HCT116 (cell line): ENCODE results near the gene RUNX1.

ENCODE experiments used
- POLR2A ChIP-seq: IDR thresholded peaks from 2 replicates; pipeline ENCODE4 v1.7.0; 2011; ENCODE audit warnings: borderline replicate concordance; ENCODE audit not compliant: insufficient read depth, insufficient read length; ENCODE audit errors: extremely low read depth
- TF ChIP-seq, protein P1 (sequence below), 3 experiments: fragments of 200-600 bp in 1 of 3; sonication (generic) in 1 of 3; IDR thresholded peaks in 2 of 3; conservative IDR thresholded peaks in 1 of 3; 2 replicates each; pipeline ENCODE4 v1.5.1; 2012 to 2017; ENCODE audit warnings: low read depth in 2 of 3, low read length in 2 of 3, antibody characterized with exemption in 1 of 3, borderline replicate concordance in 1 of 3, control low read depth in 1 of 3, mild to moderate bottlenecking in 1 of 3, mixed read lengths in 1 of 3, mixed run types in 1 of 3, moderate library complexity in 1 of 3; ENCODE audit not compliant: insufficient read depth in 1 of 3

DNA sequence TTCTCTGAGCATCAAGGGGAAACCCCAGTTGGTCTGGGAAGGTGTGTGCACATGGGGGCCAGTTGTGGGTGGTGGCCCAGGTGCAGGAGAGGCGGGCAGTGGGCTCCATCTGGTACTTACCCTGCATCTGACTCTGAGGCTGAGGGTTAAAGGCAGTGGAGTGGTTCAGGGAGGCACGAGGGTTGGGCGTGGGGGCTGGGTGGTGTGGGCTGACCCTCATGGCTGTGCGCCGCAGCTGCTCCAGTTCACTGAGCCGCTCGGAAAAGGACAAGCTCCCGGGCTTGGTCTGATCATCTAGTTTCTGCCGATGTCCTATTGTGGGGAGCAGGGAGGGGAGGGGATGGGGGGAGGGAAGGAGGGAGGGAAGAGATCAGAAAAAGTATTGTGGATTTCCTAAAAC, 214.8 kb downstream of the RUNX1 start:
- TF ChIP-seq, protein P1, sequence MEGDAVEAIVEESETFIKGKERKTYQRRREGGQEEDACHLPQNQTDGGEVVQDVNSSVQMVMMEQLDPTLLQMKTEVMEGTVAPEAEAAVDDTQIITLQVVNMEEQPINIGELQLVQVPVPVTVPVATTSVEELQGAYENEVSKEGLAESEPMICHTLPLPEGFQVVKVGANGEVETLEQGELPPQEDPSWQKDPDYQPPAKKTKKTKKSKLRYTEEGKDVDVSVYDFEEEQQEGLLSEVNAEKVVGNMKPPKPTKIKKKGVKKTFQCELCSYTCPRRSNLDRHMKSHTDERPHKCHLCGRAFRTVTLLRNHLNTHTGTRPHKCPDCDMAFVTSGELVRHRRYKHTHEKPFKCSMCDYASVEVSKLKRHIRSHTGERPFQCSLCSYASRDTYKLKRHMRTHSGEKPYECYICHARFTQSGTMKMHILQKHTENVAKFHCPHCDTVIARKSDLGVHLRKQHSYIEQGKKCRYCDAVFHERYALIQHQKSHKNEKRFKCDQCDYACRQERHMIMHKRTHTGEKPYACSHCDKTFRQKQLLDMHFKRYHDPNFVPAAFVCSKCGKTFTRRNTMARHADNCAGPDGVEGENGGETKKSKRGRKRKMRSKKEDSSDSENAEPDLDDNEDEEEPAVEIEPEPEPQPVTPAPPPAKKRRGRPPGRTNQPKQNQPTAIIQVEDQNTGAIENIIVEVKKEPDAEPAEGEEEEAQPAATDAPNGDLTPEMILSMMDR (IDR thresholded peaks at IDR 0.05 in 2 of 3, conservative IDR thresholded peaks at IDR 0.05 in 1 of 3; ENCODE audit: borderline replicate concordance in 1 of 3, insufficient read depth in 1 of 3, low read depth in 2 of 3, low read length in 2 of 3), result no peak
- no peak for TF ChIP-seq POLR2A
